Measurements from ENCODE around the gene NUSAP1. TPM values are rescaled to one million over a fixed set of nuclear protein-coding genes. Genes with fewer than 3 reads are reported as not detected.

NUSAP1 gene
- total RNA-seq, 4 donors from 2014 or later, result 0.74 to 11.8 (median 3.2) TPM; not detected in 1

DNA sequence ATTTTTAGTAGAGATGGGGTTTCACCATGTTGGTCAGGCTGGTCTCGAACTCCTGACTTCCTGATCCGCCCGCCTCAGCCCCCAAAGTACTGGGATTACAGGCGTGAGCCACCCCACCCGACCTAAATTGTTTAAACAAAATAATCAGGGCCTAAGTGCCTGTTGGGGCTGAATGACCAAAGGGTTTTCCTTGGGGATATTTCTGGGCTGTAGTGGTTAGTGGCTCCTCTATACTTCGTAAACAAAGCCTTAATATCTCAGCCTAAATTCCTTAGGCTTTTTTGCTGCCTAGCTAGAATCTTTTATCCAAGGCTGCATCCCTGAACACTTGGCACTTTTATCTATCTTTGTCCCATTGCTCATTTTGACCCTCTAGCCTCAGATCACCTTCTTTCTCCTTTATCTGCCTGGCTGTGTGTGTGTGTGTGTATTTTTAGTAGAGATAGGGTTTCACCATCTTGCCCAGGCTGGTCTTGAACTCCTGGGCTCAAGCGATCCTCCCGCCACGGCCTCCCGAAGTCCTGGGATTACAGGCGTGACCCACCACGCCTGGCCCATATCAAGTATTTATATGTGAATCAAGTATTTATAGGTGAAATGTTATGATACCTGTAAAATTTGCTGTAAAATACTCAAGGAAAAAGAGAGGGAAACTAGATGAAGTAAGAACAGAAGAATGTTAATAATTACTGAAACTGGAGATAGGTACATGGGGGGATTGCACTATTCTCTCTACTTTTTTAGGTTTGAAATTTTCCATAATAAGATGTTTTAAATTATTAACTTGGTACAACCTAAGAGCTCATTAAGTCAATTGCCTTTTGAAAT is 1.8 kb downstream of the NUSAP1 start:
- TF ChIP-seq, protein P1, sequence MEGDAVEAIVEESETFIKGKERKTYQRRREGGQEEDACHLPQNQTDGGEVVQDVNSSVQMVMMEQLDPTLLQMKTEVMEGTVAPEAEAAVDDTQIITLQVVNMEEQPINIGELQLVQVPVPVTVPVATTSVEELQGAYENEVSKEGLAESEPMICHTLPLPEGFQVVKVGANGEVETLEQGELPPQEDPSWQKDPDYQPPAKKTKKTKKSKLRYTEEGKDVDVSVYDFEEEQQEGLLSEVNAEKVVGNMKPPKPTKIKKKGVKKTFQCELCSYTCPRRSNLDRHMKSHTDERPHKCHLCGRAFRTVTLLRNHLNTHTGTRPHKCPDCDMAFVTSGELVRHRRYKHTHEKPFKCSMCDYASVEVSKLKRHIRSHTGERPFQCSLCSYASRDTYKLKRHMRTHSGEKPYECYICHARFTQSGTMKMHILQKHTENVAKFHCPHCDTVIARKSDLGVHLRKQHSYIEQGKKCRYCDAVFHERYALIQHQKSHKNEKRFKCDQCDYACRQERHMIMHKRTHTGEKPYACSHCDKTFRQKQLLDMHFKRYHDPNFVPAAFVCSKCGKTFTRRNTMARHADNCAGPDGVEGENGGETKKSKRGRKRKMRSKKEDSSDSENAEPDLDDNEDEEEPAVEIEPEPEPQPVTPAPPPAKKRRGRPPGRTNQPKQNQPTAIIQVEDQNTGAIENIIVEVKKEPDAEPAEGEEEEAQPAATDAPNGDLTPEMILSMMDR (IDR thresholded peaks at IDR 0.05), result no peak
- no peak for ATAC-seq (ENCODE audit: low FRiP score)
- no peak for DNase-seq (ENCODE audit: low spot score)

DNA sequence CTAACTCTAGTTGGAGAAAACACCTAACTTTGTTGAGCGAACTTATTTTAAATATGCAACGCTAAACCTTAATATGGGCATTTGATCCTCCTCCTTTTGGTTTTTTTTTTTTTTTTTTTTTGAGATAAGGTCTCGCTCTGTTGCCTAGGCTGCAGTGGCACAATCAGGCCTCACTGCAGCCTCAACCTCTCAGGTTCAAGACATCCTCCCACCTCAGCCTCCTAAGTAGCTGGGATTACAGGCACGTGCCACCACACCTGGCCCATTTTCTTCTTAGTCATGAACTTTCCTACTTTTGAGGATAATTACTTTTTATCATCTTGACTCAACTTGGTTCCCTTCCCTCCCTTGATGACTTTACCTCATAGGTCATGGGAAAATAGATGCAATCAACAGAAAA is 3.9 kb downstream of the NUSAP1 start:
- ATAC-seq (ENCODE audit: low FRiP score) (no peak), DNase-seq (ENCODE audit: low spot score) (no peak)
- TF ChIP-seq, protein P1 (IDR thresholded peaks at IDR 0.05), result no peak

DNA sequence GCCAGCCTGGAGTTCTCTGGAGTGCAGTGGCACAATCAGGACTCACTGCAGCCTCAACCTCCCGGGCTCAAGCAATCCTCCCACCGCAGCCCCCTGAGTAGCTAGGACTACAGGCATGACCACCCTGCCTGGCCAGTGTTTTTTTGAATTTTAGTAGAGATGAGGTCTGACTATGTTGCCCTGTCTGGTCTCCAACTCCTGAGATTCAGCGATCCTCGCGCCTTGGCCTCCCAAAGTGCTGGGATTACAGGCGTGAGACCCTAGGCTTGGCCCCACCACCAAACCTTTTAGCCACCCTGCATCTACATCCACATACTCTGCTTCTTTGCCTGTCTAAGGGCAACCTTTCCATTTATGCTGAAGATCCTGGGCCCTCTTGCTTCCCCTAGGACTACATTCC is 4.4 kb downstream of the NUSAP1 start:
- TF ChIP-seq, protein P1 (IDR thresholded peaks at IDR 0.05), result no peak
- ATAC-seq (ENCODE audit: low FRiP score), result no peak
- DNase-seq (ENCODE audit: low spot score), result no peak

DNA sequence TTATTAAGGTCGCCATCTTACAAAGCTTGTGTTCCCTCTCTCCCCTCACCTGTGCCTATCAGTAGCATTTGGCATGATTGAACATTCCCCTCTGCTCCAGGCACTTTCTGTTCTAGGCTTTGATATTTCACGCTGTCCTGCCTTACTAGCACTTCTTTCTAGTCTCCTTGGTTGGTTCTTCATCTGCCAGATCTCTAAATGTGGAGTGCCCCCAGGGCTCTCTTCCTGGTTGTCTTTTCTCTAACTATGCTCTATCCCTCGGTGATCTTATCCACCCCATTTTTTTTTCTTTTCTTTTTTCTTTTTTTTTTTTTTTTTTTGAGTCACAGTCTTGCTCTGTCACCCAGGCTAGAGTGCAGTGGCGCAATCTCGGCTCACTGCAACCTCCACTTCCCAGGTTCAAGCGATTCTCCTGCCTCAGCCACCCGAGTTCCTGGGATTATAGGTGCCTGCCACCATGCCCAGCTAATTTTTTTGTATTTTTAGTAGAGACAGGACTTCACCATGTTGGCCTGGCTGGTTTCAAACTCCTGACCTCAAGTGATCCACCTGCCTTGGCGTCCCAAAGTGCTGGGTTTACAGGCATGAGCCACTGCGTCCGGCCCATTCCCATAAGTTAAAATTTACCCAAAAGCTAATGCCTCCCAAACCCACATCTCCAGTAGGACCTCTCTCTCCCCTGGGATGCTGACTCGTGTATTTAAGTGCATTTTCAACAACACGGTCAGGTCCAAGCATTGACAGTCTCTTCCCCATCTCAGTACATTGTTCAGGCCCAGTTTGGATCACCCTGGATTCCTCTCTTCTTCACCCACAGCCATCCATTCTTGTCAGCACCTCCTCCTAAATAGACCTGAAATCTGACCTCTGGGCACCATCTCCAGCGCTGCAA is 5.2 kb downstream of the NUSAP1 start:
- ATAC-seq (ENCODE audit: low FRiP score) (no peak), DNase-seq (ENCODE audit: low spot score) (no peak)
- TF ChIP-seq, protein P1 (IDR thresholded peaks at IDR 0.05), result no peak

DNA sequence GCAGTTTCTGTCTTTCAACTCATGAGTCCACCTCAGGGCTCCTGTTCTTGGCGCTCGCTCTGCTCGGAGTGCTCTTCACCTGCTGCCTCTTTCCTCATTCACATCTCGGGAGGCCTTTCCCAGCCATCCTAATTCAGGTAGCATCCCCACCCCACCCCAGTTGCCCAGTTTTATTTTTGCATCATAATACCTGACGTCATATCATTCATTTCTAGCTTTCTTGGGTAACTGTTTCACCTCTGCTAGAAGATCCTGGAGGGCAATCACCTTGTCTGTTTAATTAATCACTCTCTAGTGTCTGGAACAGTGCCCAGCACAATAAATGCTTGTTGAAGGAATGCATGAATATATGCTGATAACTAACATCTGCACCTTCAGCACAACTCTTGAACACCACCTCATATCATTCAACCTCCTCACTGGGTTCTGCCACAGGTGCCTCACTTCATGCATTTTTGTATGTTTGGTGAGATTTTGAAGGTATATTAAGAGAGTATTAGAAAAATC is 7.6 kb downstream of the NUSAP1 start:
- DNase-seq (ENCODE audit: low spot score) (no peak), ATAC-seq (ENCODE audit: low FRiP score) (no peak)
- TF ChIP-seq, protein P1 (IDR thresholded peaks at IDR 0.05), result no peak

DNA sequence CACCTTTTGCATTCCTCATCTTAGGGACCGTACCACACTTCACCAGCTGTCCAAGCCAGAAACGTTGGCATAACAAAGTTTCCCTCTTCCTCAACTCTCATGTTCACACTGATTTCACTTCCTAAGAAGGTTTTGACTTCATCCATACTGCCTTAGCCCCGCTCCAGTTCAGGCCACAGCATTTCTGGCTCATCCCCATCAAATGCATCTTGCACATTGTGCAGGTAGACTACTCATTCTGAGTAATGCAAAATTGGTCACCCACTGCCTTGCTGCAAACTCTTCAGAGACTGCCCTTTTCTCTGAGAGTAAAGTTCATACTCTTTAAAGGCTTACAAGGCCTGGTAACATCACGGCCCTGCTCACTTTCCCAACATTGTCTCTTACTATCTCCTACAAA is 8.8 kb downstream of the NUSAP1 start:
- no peak for ATAC-seq (ENCODE audit: low FRiP score)
- DNase-seq (ENCODE audit: low spot score), result no peak
- TF ChIP-seq, protein P1 (IDR thresholded peaks at IDR 0.05), result no peak

Data from omental fat pad (tissue), 4 donors.